EL (cell line): ENCODE measurements around the gene RETSAT.
A peak's percentile ranks its signal among the peaks of the same experiment; 100 is the strongest.
"Not testable (repeated sequence)": the region's sequence is repeated elsewhere in the genome, so short reads cannot be mapped to it uniquely, and the experiment has no call there.

Experiments used
- DNase-seq: peaks from one replicate; pipeline ENCODE4 v3.0.0-alpha.2; 2016

RETSAT gene

DNA sequence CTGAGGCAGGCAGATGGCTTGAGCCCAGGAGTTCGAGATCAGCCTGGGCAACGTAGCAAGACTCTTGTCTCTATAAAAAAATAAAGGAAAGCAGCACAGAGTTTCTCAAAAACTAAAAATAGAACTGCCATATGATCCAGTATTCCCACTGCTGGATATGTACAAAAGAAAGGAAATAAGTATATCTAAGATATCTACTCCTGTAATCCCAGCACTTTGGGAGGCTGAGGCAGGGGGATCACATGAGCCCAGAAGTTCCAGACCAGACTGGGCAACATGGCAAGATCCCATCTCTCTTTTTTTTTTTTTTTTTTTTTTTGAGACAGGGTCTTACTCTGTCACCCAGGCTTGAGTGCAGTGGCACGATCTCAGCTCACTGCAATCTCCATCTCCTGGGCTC, 24.6 kb downstream of the RETSAT start:
- DNase-seq, result not testable (repeated sequence)

DNA sequence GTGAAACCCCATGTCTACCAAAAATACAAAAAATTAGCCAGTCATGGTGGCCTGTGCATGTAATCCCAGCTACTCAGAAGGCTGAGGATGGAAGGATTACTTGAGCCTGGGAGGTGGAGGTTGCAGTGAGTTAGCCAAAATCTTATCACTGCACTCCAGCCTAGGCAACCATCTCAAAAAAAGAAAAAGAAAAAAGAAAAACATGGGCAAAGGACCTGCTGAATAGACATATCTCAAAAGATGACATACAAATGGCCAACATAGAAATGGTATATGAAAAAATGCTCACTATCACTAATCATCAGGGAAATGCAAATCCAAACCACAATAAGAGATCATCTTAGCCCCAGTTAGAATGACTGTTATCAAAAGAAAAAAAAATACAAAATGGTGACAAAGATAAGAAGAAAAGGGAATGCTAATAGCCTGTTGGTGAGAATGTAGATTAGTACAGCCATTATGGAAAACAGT, 25.1 kb downstream of the RETSAT start:
- DNase-seq, result no peak

DNA sequence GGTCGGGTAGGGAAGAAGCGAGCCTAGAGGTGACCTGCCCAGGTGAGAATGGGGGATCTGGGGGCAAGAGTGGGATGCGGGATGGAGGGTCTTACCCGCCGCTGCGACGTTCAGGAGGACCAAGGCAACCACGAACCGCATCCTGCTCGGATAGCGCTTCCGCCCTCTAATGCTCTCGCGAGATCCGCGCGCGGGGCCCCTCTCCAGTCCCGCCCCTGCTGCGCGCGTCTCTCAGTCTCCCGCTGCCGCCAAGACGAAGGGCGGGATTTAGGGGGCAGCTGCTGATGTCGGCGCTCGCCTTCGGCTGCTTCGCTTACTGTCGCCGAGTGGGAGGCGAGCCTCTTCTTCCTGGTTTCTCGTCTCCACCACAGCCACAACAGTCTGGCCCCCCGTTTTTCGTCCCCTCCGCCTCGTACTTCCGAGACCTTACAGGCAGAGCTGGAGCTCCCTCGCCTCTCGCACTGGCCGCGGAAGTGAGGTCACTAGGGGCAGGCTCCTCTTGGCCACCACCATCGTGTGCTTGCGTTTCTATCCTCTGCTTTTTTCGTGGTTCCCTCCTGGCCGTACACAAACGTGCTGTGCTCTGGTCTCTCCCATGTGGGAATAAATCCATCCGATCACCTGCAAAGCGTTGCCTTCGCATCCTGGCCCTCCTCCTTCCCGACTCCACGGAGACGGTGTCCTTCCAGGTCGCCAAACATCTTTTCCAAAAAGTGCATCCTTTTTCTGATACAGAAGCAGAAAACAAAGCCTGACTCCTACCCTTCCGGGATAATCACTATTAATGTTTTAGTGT, 26.3 kb downstream of the RETSAT start, which contains the start of gene TGOLN2:
TGOLN2 (minus strand) TSS at position 168 of the 796 bp plus-strand sequence; CDS start at position 141, 27 bp downstream.
- DNase-seq, result peak; percentile 90

DNA sequence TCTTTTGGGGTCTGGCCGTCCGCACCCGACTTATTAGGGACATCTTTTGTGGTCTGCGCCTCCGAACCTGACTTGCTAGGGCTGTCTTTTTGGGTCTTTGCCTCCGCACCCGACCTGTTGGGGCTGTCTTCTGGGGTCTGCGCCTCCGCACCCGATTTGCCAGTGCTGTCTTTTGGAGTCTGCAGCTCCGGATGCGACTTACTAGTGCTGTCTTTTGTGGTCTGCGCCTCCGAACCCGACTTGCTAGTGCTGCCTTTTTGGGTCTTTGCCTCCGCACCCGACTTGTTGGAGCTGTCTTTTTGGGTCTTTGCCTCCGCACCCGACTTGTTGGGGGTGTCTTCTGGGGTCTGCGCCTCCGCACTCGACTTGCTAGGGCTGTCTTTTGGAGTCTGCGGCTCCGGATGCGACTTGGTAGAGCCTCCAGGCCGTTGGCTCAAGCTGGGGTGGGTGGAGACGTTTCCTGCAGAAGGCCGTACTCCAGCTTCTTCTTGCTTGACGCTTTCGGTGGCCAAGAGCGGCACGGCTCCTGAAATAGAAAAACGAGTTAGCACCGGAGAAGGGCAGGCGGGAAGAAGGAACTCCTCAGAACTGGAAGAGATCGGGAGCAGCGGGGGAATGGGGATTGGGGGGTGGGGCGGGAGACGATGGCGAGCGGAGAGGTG, 27.0 kb downstream of the RETSAT start:
- DNase-seq, result peak; percentile 48

DNA sequence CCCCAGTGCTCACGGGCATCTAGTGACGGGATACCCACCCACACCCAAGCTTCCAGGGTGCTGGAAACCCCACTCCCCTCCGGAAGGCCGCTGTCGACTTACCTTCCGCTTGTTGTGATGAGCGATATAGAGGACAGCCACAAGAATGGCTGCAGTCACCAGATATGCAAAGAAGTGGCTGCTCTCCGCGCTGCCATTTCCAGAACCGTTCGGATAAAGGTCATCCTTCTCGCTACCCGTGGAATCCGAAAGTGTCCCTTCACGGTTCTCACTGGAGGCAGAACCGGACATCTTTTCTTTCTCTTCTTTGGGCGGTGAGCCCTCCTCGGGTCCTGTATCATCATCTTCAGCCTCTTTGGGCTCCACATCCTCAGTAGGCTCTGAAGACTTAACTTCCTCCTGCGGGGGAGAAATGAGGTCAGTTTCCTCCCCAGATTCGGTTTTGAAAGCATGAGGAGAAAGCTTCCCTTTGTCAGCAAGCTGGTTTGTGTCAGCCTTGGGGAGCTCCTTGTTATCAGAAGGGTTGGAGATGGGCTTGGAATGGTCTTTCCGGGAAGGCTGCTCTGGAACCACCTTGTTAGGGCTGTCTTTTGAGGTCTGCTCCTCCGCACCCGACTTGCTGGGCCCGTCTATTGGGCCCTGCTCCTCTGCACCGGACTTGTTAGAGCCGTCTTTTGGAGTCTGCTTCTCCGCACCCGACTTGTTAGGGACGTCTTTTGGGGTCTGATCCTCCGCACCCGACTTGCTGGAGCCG, 27.7 kb downstream of the RETSAT start:
- peak; percentile 40 for DNase-seq

DNA sequence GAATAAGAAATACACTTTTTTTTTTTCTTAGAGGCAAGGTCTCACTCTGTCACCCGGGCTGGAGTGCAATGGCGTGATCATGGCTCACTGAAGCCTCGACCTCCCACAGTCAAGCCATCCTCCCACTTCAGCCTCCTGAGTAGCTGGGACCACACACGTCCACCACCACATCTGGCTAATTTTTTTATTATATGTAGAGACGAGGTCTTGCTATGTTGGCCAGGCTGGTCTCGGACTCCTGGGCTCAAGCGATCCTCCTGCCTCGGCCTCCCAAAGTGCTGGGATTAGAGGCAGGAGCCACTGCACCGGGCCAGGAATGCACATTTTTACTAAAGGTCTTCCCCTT, 28.9 kb downstream of the RETSAT start:
- no peak for DNase-seq

DNA sequence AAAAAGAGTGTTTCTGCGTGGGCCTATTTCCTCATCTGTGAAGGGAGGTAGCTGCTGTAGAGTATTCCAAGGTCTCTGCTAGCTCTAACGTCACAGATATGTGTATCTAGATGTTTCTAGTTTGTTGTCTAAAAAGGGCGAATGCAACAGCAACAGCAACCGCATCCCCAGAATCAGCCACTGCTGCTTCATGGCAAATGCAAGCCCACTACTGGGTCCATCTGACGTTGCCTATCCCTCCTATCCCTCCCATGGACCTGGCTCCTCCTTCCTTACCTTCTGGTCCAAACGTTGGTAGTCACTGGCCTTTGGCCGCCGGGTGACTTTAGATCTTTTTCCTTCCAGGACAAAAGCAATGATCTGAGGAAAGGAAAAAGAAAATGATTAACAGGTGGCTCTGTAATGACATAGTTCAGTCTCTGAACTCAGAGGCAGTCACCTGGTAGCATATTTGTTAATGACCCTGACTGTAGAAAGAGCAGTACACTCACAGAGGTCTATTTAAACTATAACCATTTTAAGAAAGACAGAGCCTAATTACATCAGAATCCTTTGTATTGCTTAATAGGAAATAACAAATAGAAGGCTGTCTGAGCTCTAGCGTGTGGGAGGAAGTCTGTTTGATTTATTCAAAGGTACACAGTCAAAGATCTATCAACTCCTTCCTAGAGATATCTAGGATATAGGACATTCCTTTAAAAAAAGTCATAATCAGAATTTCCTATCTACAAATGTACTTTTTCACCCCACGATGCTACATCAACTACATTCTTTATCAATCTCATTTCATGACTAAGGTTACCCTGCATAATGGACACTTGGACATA, 29.5 kb downstream of the RETSAT start:
- DNase-seq, result peak; percentile 17

DNA sequence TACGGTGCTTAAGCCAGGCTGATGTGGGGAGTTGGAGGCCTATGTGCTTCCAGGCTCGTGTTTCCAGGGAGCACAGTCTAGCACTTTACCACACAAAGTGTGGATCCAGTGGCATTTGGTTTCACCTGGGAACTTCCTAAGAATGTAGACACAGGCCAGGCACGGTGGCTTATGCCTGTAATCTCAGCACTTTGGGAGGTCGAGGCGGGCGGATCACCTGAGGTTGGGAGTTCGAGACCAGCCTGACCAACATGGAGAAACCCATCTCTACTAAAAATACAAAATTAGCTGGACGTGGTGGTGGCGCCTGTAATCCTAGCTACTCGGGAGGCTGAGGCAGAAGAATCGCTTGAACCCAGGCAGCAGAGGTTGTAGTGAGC, 30.4 kb downstream of the RETSAT start:
- DNase-seq, result not testable (repeated sequence)

DNA sequence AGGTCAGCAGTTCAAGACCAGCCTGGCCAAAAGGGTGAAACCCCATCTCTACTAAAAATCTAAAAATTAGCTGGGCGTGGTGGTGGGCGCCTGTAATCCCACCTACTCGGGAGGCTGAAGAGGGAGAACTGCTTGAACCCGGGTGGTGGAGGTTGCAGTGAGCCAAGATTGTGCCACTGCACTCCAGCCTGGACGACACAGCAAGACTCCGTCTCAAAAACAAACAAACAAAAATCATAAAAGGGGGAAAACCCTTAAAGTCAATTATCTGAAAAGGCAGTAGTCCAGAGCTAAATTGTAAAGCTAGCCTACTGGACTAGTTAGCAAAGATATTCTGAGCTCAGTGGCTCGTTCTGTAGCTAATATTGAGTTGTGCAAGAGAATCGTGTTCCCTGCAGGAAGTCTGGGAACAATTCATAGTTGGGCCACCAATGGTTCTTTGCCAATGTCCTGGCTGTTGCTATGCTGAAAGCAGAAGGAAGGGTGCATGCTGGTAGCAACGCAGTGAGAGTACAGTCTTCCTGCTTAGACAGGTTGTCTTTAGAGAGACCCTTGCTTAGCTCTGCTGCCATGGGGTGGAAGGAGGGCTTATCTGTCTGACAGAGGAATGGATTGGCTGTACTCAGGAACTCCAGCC, 30.9 kb downstream of the RETSAT start:
- no peak for DNase-seq

DNA sequence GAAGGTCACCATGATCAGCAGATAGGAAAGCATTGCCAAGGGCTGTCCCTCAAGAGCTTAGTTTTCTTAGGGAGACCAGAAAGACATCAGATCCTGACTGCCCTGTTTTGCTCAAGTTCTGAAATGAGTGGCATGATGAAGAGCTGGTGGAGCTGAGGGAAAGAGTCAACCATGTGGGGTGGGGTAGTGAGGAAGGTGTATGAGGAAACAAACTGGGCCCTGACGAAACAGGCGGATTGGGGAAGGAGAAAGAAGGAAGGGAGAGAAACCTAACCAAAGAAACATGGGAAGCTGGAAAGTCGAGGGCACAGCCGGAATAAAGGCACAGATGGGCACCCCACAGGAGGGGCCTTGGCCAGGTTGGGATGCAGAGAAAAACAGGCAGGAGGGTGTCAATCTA, 34.5 kb downstream of the RETSAT start:
- DNase-seq, result no peak

DNA sequence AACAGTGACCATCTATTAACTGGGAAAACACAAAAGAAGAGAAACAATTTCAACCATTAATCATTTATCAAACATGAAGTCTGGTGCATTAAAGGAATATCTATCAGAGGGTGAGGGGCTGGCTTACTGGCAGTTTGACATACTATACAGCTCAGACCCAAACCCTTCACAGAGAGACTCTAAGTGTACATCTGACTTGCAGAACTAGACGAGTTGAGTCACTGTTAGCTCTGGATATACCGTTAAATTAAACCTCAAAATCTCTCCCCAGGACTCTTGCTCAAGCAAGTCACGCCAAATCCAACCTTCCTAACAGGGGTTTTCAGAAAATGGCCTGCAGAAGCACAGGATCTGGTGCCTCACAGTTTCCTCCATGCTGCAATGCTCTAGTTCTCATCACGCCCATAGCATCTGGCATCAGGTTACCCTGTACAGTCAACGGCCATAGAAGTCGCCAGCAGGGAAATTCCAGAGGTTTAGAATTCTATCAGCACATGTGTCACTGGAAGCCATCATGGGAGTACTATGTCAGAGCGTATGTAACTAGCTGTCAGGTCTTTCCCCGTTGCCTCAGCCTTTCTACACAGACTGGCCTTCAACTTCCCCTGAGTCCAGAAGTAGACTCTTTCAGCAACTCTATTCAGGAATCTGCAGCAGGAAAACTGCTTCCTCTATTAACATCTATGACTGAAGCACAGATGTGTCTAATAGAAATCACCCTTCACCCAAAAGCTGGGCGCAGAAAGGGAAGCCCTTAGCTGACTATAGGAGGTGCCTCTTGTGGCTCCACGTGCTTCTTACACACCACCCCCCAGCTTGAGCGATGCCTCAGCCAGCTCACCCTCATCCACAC, 35.9 kb downstream of the RETSAT start:
- DNase-seq, result peak; percentile 76

DNA sequence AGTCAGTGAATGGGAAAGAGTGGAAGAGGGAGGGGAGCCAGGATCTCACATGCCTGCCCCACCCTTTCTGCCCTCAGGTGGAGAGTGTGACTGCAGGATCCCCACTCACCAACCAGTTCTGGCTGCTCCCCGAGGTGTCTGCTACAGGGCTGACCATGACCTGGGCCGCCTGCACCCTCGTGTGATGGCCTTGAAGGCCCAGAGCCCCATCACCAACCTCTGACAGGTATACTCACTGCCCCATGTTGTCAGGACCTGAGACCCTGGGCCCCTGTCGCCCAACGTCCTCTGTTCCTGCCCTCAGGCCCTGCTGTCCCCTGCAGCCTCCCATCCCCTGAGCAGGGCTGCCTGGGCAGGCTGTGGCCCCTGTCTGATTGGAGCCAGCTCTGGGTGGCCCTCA, 38.4 kb downstream of the RETSAT start:
- not testable (repeated sequence) for DNase-seq

DNA sequence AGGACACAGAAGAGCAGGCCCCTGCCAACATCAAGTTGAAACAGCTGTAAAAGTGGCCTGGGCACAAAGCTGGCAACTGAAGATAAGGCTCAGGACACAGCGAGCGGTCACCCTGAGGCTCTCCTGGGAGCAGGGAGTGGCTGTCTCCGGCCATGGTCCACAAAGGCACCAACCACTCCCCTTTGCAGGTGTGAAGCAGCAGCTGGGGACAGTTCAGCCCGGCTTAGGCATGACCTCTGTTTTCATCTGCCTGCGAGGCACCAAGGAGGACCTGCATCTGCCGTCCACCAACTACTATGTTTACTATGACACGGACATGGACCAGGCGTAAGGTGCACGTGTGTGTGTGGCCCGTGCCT, 39.5 kb downstream of the RETSAT start:
- no peak for DNase-seq

DNA sequence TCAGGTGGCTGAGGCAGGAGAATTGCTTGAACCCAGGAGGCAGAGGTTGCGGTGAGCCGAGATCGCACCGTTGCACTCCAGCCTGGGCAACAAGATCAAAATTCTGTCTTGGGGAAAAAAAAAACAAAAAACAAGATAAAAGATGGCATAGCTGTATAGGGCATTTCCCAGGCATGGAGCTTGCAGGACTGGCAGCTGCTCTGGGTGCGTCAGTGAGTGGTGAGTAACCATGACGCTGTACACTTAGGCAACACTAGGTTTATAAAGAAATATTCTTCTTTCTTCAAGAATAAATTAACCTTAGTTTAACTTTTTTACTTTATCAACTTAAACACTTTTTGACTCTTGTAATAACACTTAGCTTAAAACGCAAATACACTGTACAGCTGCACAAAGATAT, 41.9 kb downstream of the RETSAT start:
- DNase-seq, result peak; percentile 63

DNA sequence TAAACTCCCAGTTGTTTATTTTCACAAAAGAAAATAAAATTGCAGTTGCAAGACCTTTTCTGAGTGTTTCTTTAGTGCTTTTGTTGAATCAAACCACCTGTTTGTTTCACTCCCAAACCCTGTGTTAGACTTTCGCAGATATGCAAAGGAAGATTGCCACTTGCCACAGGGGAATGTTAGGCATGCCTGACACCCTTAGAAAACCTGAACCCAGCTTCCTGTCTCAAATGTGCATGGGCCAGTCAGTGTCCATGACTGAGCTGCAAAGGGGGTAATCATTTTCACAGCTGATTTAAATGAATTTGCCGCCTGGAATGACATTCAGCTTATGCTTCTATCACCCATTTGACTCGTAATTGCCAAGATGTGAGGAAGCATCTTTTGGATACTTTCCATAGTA, 44.0 kb downstream of the RETSAT start:
- no peak for DNase-seq

DNA sequence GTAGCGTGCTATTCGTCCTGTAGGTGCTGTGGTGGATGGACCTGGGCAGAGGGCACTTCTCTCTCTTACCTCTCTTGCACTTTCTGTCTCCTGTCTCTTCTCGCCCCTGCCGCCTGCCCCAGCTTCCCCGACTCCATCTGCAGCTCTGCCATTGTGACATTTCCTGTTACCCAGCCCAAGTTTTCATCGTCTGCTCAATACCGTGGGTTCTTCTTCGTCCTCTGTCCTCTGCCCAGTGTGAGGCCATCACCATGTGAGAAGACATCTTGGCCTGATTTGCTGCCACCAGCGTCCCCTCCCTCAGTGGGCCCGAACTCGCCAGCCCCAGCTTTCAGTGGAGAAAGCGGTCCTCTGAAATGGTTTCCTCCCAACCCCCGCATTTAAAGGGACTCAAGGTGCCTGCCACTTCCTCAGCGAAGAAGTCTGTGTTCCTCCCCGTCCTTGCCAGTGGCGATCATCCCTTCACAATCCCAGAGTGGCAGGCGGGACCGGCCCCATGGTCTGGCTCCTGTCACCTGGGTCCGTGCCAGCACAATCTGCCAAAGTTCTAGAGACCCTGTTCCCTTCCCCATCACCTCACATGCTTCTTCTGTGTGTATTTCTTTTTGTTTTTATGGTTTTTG, 44.5 kb downstream of the RETSAT start:
- DNase-seq, result no peak

DNA sequence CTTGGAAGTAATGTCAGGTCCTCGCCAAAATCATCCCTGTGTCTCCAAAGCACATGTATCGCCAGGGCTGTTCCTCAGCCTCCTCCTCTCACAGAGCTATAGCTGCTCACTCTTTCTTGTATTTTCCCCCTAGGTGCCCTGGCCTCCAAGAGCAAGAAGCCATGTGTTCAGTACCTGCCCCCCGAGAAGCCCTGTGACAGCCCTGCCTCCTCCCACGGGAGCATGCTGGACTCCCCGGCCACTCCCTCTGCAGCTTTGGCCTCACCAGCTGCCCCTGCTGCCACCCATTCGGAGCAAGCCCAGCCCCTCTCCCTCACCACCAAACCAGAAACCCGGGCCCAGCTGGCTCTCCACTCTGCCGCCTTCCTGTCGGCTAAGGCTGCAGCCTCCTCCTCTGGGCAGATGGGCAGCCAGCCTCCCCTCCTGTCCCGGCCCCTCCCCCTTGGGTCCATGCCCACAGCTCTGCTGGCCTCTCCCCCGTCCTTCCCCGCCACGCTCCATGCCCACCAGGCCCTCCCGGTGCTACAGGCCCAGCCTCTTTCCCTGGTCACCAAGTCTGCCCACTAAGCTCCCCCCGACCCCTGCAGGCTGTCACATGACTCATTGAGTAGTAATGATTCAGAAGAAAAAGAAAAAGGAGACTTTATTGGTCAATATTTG, 45.3 kb downstream of the RETSAT start:
- DNase-seq, result peak; percentile 41

DNA sequence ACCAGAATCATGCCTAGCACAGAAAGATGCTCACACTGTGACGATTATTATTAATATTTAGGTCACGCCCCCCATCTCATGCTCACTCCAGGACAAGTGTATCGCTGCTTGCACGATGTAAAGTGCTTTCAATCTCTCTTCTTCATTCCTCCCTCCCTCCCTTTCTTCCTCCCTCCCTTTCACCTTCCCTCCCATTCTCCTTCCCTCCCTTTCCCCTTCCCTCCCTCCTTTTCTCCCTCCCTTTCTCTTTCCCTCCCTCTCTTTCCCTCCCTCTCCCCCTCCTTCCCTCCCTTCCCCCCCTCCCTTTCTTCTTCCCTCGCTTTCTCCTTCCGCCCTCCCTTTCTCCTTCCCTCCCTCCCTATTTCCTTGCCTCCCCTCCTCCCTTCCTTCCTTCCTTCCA, 46.1 kb downstream of the RETSAT start:
- no peak for DNase-seq

DNA sequence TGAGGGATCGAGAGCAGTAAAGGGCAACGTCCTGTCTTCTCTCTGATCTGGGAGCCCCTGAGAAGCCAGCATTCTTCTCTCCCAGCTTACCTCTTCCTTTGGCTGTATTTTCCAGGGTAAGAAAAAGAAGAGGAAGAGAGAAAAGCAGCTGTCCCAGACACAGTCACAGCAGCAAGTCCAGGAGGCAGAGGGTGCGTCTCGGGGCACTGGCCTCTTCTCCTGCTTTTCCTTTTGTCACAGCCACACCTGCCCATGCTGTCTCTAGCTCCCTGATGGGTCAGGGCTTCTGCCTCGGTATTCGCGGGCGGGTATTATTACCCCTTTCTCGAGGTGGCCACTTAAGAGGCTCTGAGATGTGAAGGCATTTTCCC, 46.8 kb downstream of the RETSAT start:
- no peak for DNase-seq

DNA sequence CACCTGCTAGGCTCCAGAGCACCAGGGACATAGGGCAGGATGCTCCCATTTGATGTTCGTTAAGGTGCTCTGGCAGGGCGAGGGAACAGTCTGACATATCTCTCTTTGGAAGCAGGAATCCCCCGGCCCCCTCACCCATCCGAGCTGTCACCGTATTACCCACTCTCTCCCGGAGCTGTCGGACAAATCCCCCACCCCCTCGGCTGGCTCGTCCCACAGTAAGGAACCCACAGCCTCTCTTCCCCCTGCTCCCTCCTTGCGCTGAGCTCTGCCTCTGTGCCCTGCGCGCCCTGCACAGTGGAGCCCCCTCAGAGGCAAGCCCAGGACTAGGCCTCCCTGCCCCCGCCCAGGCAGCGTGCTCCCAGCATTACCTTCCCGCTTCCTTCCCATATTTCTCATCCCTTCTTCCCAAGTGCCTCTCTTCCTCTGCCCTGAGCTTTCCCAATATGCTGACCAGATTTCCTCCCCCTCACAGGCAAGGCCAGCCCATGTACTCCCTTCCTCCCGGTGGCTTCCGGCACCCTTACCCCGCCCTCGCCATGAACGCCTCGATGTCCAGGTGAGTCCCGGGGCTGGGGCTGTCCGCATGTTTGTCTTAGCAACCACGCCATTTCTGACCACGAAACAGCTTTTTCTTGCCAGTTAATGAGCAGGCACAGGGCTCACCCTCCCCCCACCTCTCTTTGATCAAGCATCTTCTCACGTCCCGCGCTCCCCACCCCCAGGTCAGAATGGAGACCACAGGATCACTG, 50.4 kb downstream of the RETSAT start:
- no peak for DNase-seq
